T-helper 2 cell (primary cell): ENCODE results near the gene ORM1.
"Not testable (repeated sequence)": the region's sequence is repeated elsewhere in the genome, so short reads cannot be mapped to it uniquely, and the experiment has no call there.

ENCODE experiments used
- DNase-seq, 5 experiments: peaks; one replicate each; pipeline versions ENCODE4 v3.0.0 to v3.0.0-alpha.2; 2012 to 2022
- total RNA-seq, 2 donors: gene quantifications; one replicate each; lab custom pipeline; 2026; lab: John Stamatoyannopoulos, UW

ORM1 gene
- total RNA-seq: 0 reads per million in 2 donors

GRCh38 chr9:114322831-114323531, at the start of gene ORM1:
Gene ORM1, plus strand, starts transcription at chr9:114323098. Its CDS starts 36 bp downstream, at chr9:114323134.
- not testable (repeated sequence) for DNase-seq

- DNase-seq: no peak
These were observed 49.4 kb upstream of the ORM1 start for GRCh38 chr9:114273461-114273881.

GRCh38 chr9:114274217-114274616, 48.7 kb upstream of the ORM1 start:
- DNase-seq: no peak

- DNase-seq: no peak
These were observed 47.5 kb upstream of the ORM1 start for GRCh38 chr9:114275246-114276004.

- no peak for DNase-seq
These were observed 45.7 kb upstream of the ORM1 start for GRCh38 chr9:114276908-114277821.

- no peak for DNase-seq
These were observed 44.5 kb upstream of the ORM1 start for GRCh38 chr9:114278356-114278755.

GRCh38 chr9:114278881-114279570, 43.9 kb upstream of the ORM1 start:
- DNase-seq: no peak

- no peak for DNase-seq
These were observed 43.2 kb upstream of the ORM1 start for GRCh38 chr9:114279693-114280092.

- DNase-seq: no peak
These were observed 42.0 kb upstream of the ORM1 start for GRCh38 chr9:114280636-114281472.

GRCh38 chr9:114281473-114282103, 41.3 kb upstream of the ORM1 start:
- DNase-seq: no peak

- no peak for DNase-seq
These were observed 40.8 kb upstream of the ORM1 start for GRCh38 chr9:114282104-114282485.

GRCh38 chr9:114282507-114282906, 40.4 kb upstream of the ORM1 start:
- no peak for DNase-seq

GRCh38 chr9:114282926-114283325, 40.0 kb upstream of the ORM1 start:
- DNase-seq: peak in 1 of 5 experiments; percentile 59

GRCh38 chr9:114283551-114284111, 39.3 kb upstream of the ORM1 start:
- DNase-seq: no peak

- DNase-seq: no peak
These were observed 38.4 kb upstream of the ORM1 start for GRCh38 chr9:114284316-114285060.

- no peak for DNase-seq
These were observed 37.6 kb upstream of the ORM1 start for GRCh38 chr9:114285166-114285867.

- DNase-seq: no peak
These were observed 36.7 kb upstream of the ORM1 start for GRCh38 chr9:114286146-114286679.

- no peak for DNase-seq
These were observed 35.7 kb upstream of the ORM1 start for GRCh38 chr9:114287001-114287762.
